ENCODE data around the gene PCBP4.

- peak; percentile 48 to 68 (median 59) for TF ChIP-seq CTCF (IDR thresholded peaks at IDR 0.05)
- no peak for TF ChIP-seq POLR2A (IDR thresholded peaks at IDR 0.05)
Observed at GRCh38 chr3:52004163-52004787, 37.0 kb upstream of the PCBP4 start.
